Neuron (in vitro differentiated cells): ENCODE measurements around the gene NCBP2L.
A peak's percentile ranks its signal among the peaks of the same experiment; 100 is the strongest.
"Not testable (repeated sequence)": the region's sequence is repeated elsewhere in the genome, so short reads cannot be mapped to it uniquely, and the experiment has no call there.

Experiments
- H2AFZ ChIP-seq: one replicate; pipeline ENCODE4 v1.6.1; 2013; ENCODE audit warnings: low read depth, mild to moderate bottlenecking, inconsistent platforms, low read length, moderate library complexity
- H3K27me3 ChIP-seq: one replicate; pipeline ENCODE4 v1.6.1; 2013; ENCODE audit warnings: low read length; ENCODE audit not compliant: insufficient read depth
- H3K36me3 ChIP-seq: one replicate; pipeline ENCODE4 v1.6.1; 2013; ENCODE audit warnings: low read length; ENCODE audit not compliant: insufficient read depth
- H3K4me1 ChIP-seq: one replicate; pipeline ENCODE4 v1.6.1; 2013; ENCODE audit warnings: low read length; ENCODE audit not compliant: insufficient read depth
- H3K4me3 ChIP-seq: 2 replicates; pipeline ENCODE4 v1.5.1; 2013; ENCODE audit warnings: mild to moderate bottlenecking, low read length, moderate library complexity
- H3K9me3 ChIP-seq: one replicate; pipeline ENCODE4 v1.6.1; 2013; ENCODE audit warnings: low read length

The NCBP2L gene

GRCh38 chrX:107780525-107780924 lies 3.0 kb downstream of the NCBP2L start:
- Histone ChIP-seq H3K9me3 (no peaks in the 10 kb centered on the region), H3K27me3 (peaks cover 4% of the 10 kb centered on the region), H2AFZ (no peak overlapping the region), H3K4me3 (no peak overlapping the region), H3K4me1 (peaks cover under 1% of the 10 kb centered on the region), H3K36me3 (no peaks in the 10 kb centered on the region)

- H3K4me3 ChIP-seq: no peak overlapping the region
- H3K4me1 ChIP-seq: no peaks in the 10 kb centered on the region
- H3K36me3 ChIP-seq: no peaks in the 10 kb centered on the region
- no peaks in the 10 kb centered on the region for H3K9me3 ChIP-seq
- peaks cover 4% of the 10 kb centered on the region for H3K27me3 ChIP-seq
- no peak overlapping the region for H2AFZ ChIP-seq
Observed at GRCh38 chrX:107787827-107788226, 10.3 kb downstream of the NCBP2L start.

GRCh38 chrX:107804427-107804826 lies 26.9 kb downstream of the NCBP2L start:
- Histone ChIP-seq H2AFZ (no peak overlapping the region), H3K4me1 (no peaks in the 10 kb centered on the region), H3K36me3 (no peaks in the 10 kb centered on the region), H3K9me3 (no peaks in the 10 kb centered on the region), H3K27me3 (no peaks in the 10 kb centered on the region), H3K4me3 (no peak overlapping the region)

- H3K4me1 ChIP-seq: no peaks in the 10 kb centered on the region
- no peak overlapping the region for H2AFZ ChIP-seq
- H3K4me3 ChIP-seq: no peak overlapping the region
- no peaks in the 10 kb centered on the region for H3K36me3 ChIP-seq
- H3K9me3 ChIP-seq: no peaks in the 10 kb centered on the region
- H3K27me3 ChIP-seq: no peaks in the 10 kb centered on the region
Observed at GRCh38 chrX:107805179-107805578, 27.6 kb downstream of the NCBP2L start.

GRCh38 chrX:107810053-107810452 lies 32.5 kb downstream of the NCBP2L start:
- H3K9me3 ChIP-seq, H3K4me1 ChIP-seq, H2AFZ ChIP-seq, H3K4me3 ChIP-seq, H3K27me3 ChIP-seq, H3K36me3 ChIP-seq: not testable (repeated sequence)

- no peaks in the 10 kb centered on the region for H3K4me1 ChIP-seq
- H2AFZ ChIP-seq: no peak overlapping the region
- no peak overlapping the region for H3K4me3 ChIP-seq
- peaks cover 2% of the 10 kb centered on the region for H3K27me3 ChIP-seq
- H3K9me3 ChIP-seq: peaks cover 3% of the 10 kb centered on the region
- H3K36me3 ChIP-seq: no peaks in the 10 kb centered on the region
Observed at GRCh38 chrX:107818900-107819521, 41.5 kb downstream of the NCBP2L start.

GRCh38 chrX:107823042-107823441 lies 45.5 kb downstream of the NCBP2L start:
- Histone ChIP-seq H3K9me3 (peaks cover 3% of the 10 kb centered on the region), H3K4me3 (no peak overlapping the region), H3K36me3 (no peaks in the 10 kb centered on the region), H3K27me3 (peaks cover 20% of the 10 kb centered on the region), H2AFZ (no peak overlapping the region), H3K4me1 (no peaks in the 10 kb centered on the region)

GRCh38 chrX:107823456-107823855 lies 45.9 kb downstream of the NCBP2L start:
- peaks cover 20% of the 10 kb centered on the region for H3K27me3 ChIP-seq
- H3K9me3 ChIP-seq: peaks cover 3% of the 10 kb centered on the region
- H3K36me3 ChIP-seq: no peaks in the 10 kb centered on the region
- no peaks in the 10 kb centered on the region for H3K4me1 ChIP-seq
- no peak overlapping the region for H3K4me3 ChIP-seq
- H2AFZ ChIP-seq: no peak overlapping the region

- peak within 1 kb of the TSS; percentile 30 for H3K4me3 ChIP-seq
- H3K4me1 ChIP-seq: no peaks in the 10 kb centered on the region
- peaks cover 27% of the 10 kb centered on the region for H3K27me3 ChIP-seq
- H2AFZ ChIP-seq: peak within 1 kb of the TSS; percentile 18
- no peaks in the 10 kb centered on the region for H3K36me3 ChIP-seq
- H3K9me3 ChIP-seq: no peaks in the 10 kb centered on the region
Observed at GRCh38 chrX:107825698-107826237, 48.2 kb downstream of the NCBP2L start, which contains the start of gene MID2. MID2 (plus strand) TSS chrX:107825866; CDS start chrX:107826427, 561 bp downstream.

GRCh38 chrX:107826238-107827029 lies 48.9 kb downstream of the NCBP2L start:
- H3K27me3 ChIP-seq: peaks cover 25% of the 10 kb centered on the region
- peak overlapping the region; percentile 18 for H2AFZ ChIP-seq
- H3K4me1 ChIP-seq: peaks cover 2% of the 10 kb centered on the region
- peak overlapping the region; percentile 30 for H3K4me3 ChIP-seq
- no peaks in the 10 kb centered on the region for H3K9me3 ChIP-seq
- H3K36me3 ChIP-seq: no peaks in the 10 kb centered on the region

GRCh38 chrX:107827030-107827831 lies 49.7 kb downstream of the NCBP2L start:
- H3K36me3 ChIP-seq: no peaks in the 10 kb centered on the region
- H3K9me3 ChIP-seq: no peaks in the 10 kb centered on the region
- H3K27me3 ChIP-seq: peaks cover 25% of the 10 kb centered on the region
- peaks cover 2% of the 10 kb centered on the region for H3K4me1 ChIP-seq
- no peak overlapping the region for H2AFZ ChIP-seq
- H3K4me3 ChIP-seq: peak overlapping the region; percentile 30

GRCh38 chrX:107827852-107828251 lies 50.3 kb downstream of the NCBP2L start:
- no peaks in the 10 kb centered on the region for H3K9me3 ChIP-seq
- H3K4me1 ChIP-seq: peaks cover 2% of the 10 kb centered on the region
- H3K27me3 ChIP-seq: peaks cover 25% of the 10 kb centered on the region
- H3K4me3 ChIP-seq: no peak overlapping the region
- H2AFZ ChIP-seq: no peak overlapping the region
- H3K36me3 ChIP-seq: no peaks in the 10 kb centered on the region

GRCh38 chrX:107829878-107830277 lies 52.3 kb downstream of the NCBP2L start:
- no peak overlapping the region for H3K4me3 ChIP-seq
- H3K27me3 ChIP-seq: peaks cover 24% of the 10 kb centered on the region
- peaks cover 2% of the 10 kb centered on the region for H3K4me1 ChIP-seq
- H3K36me3 ChIP-seq: no peaks in the 10 kb centered on the region
- H2AFZ ChIP-seq: no peak overlapping the region
- no peaks in the 10 kb centered on the region for H3K9me3 ChIP-seq
